Measurements from ENCODE around the gene CNOT10.

Gene CNOT10

DNA sequence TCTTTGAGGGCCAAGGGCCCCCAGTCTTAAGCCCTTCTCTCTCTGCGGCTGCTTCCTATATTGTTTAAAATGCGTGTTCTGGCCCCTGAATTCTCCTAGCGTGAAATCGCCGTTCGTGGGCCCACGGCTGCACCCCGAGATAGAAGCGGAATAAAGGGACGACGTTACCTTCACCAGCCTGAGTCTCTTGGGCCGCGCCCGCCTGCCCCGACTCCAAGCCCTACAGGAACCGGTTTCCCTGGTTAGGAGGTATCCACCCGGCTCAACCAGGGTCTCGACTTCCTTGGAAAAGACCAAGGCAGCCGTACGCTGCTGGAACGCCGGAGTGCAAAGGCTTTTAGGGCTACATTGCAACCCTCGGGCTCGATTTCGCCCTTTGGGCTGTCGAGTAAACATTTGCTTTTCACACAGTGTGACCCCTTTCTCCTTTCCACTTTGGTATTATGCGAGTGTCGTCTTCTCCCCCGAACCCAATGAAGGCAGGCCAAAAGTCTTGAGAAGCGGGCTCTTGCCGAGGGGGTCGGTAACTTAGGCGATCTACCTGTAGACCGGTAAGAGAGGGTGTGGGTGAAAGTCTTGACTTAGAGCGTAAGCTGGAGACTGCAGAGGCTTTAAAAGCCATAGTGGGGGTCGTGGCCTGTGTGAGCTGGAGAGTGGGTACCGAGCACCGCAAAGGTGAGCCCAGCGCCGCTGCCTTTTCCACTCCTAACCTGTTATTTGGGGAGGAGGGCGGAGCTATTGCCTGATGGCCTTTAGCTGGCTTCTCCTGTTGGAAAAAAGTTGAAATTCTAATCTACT lies 134.8 kb downstream of the CNOT10 start:
- no peak for DNase-seq

DNA sequence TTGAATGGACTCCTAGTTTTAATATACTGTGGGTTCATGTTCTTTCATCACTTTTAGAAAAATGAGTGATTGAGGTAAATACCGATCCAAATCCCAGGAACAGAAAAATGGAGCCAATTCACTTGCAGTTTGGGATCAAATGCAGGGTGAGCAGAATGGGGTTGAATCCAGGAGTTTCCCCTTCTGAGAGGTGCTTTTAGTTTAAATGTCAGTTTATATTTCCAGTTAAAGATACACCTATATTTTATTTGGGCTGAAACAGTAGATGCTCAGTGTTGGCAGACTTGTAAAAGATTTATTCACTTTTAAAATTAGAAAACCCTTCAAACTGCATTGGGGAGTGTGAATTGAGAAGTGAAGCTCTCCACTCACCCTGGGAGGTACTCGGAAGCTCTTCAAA lies 135.4 kb downstream of the CNOT10 start:
- DNase-seq: no peak

DNA sequence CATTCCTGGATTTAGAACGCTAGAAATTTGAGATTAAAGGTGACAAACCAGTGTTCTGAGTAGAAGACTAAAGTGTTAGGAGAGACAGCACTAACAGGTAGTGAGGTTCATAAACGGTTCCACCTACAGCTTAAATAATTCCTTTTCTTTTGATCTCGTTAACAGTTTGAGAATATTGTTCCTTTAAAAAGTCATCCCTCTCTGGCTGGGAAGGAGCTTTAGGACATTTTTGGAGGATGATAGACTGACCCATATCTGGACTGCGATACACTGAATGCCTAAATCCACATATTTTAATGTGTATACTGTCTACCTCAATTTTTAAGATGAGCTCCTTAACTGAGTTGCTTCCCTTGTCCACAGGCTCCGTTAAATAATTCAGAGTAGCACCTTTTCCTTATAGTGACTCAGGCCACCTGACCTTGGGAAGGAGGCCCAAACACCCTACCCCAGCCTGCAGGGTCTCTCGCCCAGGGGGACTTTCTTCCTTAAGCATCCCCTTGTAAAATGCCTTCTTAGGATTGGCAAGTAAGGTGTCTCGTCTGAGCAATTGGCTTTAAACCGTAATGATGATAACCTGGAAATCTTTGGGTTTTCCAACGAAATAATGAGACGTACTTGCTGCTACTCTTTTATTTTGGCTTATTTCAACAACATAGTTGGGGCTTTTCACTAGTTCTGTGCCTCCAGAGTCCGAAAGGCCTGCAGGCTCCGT lies 136.1 kb downstream of the CNOT10 start:
- no peak for DNase-seq

DNA sequence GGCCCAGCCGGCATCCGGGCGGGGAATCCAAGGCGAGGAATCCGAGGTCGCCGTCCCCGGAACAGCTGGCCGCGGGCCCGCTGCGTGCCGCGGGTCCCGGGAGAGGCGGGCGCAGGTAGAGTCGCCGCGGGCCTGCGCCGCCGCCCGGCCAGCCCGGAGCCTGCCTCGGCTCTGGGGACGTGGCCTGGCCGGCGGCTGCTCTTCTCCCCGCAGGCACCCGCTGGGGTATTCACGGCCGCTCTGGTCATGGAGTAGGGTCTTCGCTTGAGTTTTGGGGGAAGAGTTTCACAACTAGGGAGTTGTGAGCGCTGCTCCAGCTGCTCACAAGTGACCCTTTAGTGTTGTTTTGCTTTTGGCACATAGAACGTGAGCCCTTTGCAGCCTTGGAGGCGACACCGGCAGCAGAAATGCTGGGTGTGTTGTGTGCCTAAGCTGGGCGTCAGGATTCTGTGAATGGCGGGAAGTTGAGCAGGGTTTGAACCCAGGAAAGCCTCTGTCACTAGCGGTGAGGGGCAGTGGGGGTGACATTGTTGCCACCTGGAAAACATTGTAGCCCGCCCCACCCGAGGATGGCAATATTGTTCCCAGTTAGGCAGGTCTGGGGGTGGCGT lies 136.8 kb downstream of the CNOT10 start:
- no peak for DNase-seq

DNA sequence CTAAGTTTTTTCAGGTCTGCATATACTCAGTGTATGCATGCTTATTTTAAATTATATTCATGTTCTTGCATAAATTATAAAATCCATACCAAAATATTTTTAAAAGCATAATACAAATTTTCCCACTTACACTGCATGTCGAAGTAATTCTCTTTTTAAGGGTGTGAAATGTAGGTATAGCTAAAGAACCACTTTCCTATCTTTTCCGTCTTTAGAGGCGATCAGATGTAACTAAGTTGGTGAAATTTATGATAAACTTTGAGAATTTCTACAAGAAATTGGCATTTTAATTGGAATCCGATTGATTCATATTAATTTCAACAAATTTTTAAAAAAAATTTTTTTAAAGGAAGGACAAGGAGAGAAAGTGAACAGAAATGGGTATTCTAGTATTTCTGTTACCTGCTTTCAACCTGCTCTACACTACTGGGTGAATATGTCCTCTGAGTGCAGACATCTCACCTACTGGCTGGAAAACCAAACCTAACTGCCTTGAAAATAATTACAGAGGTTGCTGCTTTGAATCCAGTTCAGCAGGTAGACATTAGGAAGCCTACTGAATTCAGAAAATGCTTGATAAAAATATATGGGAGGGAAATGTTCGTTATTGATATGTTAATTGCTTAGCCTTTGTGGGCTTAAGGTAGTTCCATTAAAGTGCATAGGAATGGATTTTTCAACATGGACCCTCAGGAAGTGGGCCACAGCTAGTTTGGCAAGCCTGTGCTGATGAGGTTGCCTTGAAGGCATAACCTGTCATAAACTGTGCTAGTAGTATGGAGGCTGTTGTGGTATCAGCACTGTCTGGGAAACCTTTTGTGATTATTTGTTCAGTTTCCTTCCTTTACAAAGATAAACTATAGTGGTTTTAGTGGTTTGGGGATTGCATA lies 137.9 kb downstream of the CNOT10 start:
- DNase-seq: no peak

Measured in COR-L47 (cell line).